ENCODE data around the gene MAST4.
"Not testable (repeated sequence)": the region's sequence is repeated elsewhere in the genome, so short reads cannot be mapped to it uniquely, and the experiment has no call there.

MAST4 gene

GRCh38 chr5:67168069-67168468, 571.9 kb downstream of the MAST4 start:
- DNase-seq (ENCODE audit: low read depth in 2 of 3, low spot score in 1 of 3), result no peak

GRCh38 chr5:67170767-67171166, 574.6 kb downstream of the MAST4 start:
- DNase-seq (ENCODE audit: low read depth in 2 of 3, low spot score in 1 of 3), result no peak

DNA sequence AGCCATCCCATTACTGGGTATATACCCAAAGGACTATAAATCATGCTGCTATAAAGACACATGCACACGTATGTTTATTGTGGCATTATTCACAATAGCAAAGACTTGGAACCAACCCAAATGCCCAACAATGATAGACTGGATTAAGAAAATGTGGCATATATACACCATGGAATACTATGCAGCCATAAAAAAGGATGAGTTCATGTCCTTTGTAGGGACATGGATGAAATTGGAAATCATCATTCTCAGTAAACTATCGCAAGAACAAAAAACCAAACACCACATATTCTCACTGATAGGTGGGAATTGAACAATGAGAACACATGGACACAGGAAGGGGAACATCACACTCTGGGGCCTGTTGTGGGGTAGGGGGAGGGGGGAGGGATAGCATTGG, 577.2 kb downstream of the MAST4 start:
- not testable (repeated sequence) for DNase-seq (ENCODE audit: low read depth in 2 of 3, low spot score in 1 of 3)

- DNase-seq (ENCODE audit: low read depth in 2 of 3, low spot score in 1 of 3), result no peak
Observed at GRCh38 chr5:67173959-67174358, 577.8 kb downstream of the MAST4 start.

DNA sequence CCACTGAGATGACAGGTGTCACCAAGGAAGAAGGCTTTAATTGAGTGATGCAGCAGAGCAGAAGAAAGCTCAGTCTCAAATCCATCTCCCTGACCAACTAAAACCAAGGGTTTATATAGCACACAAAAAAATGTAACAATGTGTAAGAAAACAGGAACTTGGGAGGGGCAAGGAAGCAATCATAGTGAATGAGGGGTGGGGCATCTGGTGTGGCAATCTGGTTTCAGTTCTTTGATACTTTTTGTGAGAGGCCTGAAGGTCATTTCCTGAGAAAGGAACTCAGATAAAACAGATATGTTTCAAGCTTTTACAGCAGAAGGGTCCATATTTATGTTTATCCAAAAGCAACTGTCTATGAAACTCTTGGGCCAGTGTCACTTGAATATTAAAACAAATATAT, 580.7 kb downstream of the MAST4 start:
- DNase-seq (ENCODE audit: low read depth in 2 of 3, low spot score in 1 of 3), result no peak

DNA sequence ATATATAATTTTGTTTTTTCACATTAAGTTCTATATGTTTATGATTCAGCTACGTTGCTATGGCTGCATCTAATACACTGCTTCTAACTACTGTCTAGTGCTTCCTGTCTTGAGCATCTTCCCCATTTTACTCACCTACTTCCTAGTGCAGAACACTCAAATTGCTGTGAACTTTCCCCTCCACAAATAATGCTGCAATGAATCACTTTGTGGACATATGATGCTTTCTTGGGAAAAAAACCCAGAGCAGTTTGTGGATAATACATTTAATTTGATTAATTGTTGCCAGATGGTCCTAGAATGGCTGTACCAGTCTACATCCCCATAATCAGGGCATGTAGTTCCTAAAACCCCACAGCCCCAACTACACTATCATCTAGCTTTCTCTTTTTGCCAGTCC, 581.9 kb downstream of the MAST4 start:
- no peak for DNase-seq (ENCODE audit: low read depth in 2 of 3, low spot score in 1 of 3)

GRCh38 chr5:67178966-67179365, 582.8 kb downstream of the MAST4 start:
- DNase-seq (ENCODE audit: low read depth in 2 of 3, low spot score in 1 of 3), result no peak

GRCh38 chr5:67179697-67180361, 583.6 kb downstream of the MAST4 start:
- no peak for DNase-seq (ENCODE audit: low read depth in 2 of 3, low spot score in 1 of 3)

DNA sequence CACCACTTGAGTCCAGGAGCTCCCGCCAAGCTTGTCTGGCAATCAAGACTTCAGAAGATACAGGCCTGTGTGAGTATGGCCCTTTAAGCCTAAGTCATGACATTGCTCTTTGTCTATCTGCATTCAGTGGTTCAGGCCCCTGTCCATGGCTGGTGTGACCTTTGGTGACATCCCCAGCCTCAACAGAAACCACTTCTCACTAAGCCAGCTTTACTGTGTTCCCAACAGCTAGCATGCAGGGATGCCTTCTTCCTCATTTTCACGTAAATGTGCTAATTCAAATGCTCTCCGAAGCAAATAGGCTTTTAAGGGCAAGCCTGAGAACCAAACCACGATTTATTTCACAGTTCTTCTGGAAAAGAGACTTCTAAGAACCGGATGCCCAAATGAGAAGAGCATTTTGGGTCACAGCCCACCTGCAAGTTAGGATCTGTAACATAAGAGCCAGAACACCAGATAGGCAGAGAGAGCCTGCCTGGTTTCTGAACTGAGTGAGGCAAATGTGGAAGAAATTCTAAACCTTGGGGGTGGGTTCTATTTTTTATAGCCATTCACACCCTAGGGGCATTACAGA, 585.5 kb downstream of the MAST4 start:
- DNase-seq (ENCODE audit: low read depth in 2 of 3, low spot score in 1 of 3), result no peak

DNA sequence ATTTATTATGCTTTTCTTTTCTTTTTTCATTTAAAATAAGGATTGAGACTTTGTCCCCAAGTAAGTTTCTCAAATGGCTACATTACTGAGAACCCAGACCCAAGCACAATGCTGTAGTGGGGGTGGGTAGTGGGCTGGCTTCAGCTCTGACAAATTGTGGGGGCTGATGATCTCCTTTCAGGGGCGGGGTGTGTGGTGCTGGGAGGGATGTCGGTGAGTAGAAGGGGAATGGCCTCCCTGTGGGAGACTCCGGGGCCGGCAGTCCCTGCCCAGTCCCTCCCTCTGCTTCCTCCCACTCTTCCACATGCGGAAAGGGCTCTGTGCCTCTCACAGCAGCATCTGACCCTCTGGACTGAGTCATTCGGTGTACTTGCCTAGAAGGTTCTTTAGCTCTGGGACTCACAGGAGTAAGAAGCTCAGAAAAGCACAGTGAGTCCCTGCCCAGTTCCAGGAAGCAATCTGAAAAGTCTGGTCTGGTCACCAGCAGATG, 586.2 kb downstream of the MAST4 start:
- no peak for DNase-seq (ENCODE audit: low read depth in 2 of 3, low spot score in 1 of 3)

- DNase-seq (ENCODE audit: low read depth in 2 of 3, low spot score in 1 of 3), result no peak
Observed at GRCh38 chr5:67183859-67184258, 587.7 kb downstream of the MAST4 start.

DNA sequence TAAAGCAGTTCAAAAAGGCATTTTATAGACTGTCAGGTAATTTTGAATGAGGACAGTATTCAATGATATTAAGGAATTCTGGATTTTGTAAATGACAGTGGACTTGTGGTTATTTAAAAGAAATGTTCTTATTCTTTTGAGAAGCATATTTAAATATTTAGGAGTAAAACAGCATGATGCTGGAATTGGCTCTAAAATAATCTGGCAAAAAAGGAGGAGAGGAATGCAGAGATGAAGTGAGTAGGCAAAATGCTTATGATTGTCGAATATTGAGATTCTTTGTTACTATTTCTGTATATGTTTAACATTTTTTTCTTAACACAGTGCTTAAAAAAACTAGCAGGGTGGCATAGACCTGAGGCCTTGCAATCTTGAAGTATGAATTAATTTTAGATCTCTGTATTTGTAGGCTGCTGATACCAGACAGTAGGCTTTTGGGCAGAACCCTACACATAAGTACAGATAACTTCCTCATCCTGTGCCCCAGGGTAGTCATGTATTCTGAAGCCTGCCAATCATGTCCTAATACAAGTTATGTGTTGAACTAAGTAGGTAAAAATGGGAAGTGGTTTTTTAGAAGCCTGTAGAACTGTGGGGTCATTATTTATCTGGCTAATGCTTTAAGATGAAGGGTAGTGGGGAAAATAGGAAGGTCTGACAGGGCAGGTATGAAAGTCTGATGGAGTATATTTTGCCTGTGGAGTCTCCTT, 591.0 kb downstream of the MAST4 start:
- no peak for DNase-seq (ENCODE audit: low read depth in 2 of 3, low spot score in 1 of 3)

GRCh38 chr5:67188274-67189078, 592.3 kb downstream of the MAST4 start:
- DNase-seq (ENCODE audit: low read depth in 2 of 3, low spot score in 1 of 3), result no peak

GRCh38 chr5:67189079-67189354, 592.8 kb downstream of the MAST4 start:
- no peak for DNase-seq (ENCODE audit: low read depth in 2 of 3, low spot score in 1 of 3)

DNA sequence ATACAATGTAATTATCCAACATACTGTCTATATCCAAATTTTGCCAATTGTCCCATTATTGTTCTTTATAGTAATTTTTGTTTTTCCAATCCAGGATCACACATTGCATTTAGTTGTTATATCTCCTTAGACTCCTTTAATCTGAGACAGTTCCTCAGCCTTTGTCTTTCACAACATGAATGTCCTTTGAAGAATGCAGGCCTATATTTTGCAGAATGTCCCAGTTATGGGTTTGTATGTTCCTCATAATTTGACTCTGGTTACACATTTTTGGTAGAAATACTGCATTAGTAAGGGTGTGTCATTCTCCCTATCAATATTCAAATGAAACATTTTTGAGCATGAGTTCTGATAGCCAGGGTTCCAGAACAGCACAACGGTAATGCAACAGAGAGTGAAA, 593.7 kb downstream of the MAST4 start:
- DNase-seq (ENCODE audit: low read depth in 2 of 3, low spot score in 1 of 3), result no peak

DNA sequence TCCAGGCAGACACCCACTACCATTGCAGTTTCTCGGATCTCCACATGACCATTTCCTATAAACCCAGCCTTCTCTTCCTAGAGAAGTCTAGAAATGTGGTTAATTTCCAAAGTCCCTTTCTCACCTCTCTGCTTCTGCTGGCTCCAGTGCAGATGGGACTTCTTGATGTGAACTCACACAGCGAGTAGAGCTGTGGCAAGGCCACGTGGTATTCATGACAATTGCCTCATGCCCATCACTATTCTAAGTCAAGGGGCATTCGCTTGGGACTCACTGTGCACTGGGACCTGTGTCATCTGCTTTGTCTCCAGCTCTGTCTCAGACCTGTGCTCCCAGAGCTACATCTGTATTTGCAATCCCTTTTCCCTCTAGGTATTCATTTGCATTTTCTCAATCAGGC, 594.2 kb downstream of the MAST4 start:
- no peak for DNase-seq (ENCODE audit: low read depth in 2 of 3, low spot score in 1 of 3)

DNA sequence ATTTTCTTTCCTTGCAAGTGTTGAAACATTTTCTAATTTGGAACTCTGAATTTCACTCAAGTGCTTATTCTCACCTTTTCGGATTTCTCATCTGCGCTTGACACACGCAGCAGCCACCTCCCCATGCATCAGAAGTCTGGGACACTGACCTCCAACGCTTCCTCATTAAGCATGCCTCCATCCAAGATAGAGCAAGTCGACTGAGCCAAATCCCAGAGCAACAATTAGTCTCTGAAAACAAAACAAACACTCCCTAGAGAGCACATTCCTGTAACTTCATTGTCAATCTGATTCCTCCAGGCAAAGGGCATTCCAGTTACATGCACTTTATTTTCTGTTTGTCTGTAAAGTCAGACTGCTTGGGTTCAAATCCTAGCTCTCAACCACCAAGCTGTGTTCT, 594.7 kb downstream of the MAST4 start:
- DNase-seq (ENCODE audit: low read depth in 2 of 3, low spot score in 1 of 3), result no peak

- DNase-seq (ENCODE audit: low read depth in 2 of 3, low spot score in 1 of 3), result no peak
Observed at GRCh38 chr5:67192719-67193438, 596.7 kb downstream of the MAST4 start.

DNA sequence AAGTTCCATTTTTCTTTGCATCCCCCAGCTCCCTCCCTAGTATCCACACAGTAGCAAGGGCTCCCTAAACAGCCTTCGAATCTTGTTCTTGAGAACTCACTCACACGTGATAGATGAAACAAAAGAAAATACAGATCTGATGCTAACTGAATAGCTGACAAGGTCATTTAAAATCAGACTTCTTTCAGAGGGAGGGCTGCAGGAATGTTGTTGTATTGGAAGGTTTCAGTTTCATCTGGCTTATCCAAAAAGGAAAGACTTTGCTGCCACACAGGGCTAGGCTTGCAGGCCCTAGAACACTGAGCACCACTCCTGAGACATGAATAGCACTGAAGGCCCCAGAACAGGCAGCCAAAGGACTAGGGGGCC, 597.2 kb downstream of the MAST4 start:
- no peak for DNase-seq (ENCODE audit: low read depth in 2 of 3, low spot score in 1 of 3)

DNA sequence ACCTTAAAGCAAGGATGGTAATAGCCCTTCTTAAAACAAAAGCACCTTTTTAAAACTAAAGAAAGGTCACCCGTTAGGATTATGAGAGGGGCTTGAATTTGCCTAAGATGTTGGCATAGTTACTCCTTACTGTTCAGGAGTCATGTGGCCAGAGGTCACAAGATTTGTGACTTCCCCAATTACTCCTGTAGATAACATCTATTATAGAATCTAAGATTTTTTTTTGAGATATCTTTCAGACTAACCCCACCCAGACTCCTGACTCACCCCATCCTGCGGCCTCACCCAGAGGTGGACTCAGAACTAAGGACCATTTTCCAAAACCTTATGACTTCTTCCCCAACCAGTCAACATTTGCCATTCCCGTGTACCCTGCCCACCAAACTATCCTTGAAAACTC, 598.0 kb downstream of the MAST4 start:
- no peak for DNase-seq (ENCODE audit: low read depth in 2 of 3, low spot score in 1 of 3)

All from stimulated activated CD4-positive, alpha-beta T cell treated with anti-CD3 and anti-CD28 coated beads, Interleukin-12 subunit alpha, Interleukin-12 subunit beta, amount 100 ng/mL, for 48 hours (primary cell).